ENCODE results near the gene TAOK2. TPM values are rescaled to one million over a fixed set of nuclear protein-coding genes. Genes with fewer than 3 reads are reported as not detected.

The TAOK2 gene
- total RNA-seq, 4 donors from 2014 or later, result 15.9 to 31.0 (median 22.1) TPM

- H3K36me3 ChIP-seq, result no peaks in the 10 kb centered on the region
- no peak for DNase-seq
Measured at GRCh38 chr16:29943846-29944799, 29.5 kb upstream of the TAOK2 start.

GRCh38 chr16:29947897-29948296 lies 25.8 kb upstream of the TAOK2 start:
- Histone ChIP-seq H3K4me3 (no peak overlapping the region), H3K9me3 (no peaks in the 10 kb centered on the region), H3K4me1 (no peaks in the 10 kb centered on the region), H3K27ac (no peak overlapping the region), H3K27me3 (no peaks in the 10 kb centered on the region), H3K36me3 (no peaks in the 10 kb centered on the region)
- intact Hi-C loops (cut with DNase I; ENCODE audit: low total_unique reads), result no loop called here
- ATAC-seq, result no peak
- no peak for DNase-seq
- in situ Hi-C loops (cut with MboI; ENCODE audit: low sequenced_read_pairs in 4 of 4), result no loop called here
- no peak for TF ChIP-seq CTCF (IDR thresholded peaks at IDR 0.05 in 4 of 5, conservative IDR thresholded peaks at IDR 0.05 in 1 of 5)
- no peak for TF ChIP-seq POLR2A (IDR thresholded peaks at IDR 0.05)

More at GRCh38 chr16:29943846-29944799, 29.5 kb upstream of the TAOK2 start:
- ATAC-seq, result peak; percentile 65 to 92
- H3K4me3 ChIP-seq, result no peak overlapping the region
- H3K27ac ChIP-seq, result no peak overlapping the region
- no peaks in the 10 kb centered on the region for H3K9me3 ChIP-seq
- in situ Hi-C loops (cut with MboI; ENCODE audit: low sequenced_read_pairs in 4 of 4) (no loop called here), intact Hi-C loops (cut with DNase I; ENCODE audit: low total_unique reads) (no loop called here)
- no peaks in the 10 kb centered on the region for H3K27me3 ChIP-seq
- no peaks in the 10 kb centered on the region for H3K4me1 ChIP-seq
- TF ChIP-seq POLR2A (IDR thresholded peaks at IDR 0.05) (no peak), CTCF (IDR thresholded peaks at IDR 0.05 in 4 of 5, conservative IDR thresholded peaks at IDR 0.05 in 1 of 5) (no peak)

GRCh38 chr16:29950806-29951461 lies 22.7 kb upstream of the TAOK2 start:
- H3K36me3 ChIP-seq, result no peaks in the 10 kb centered on the region
- no peak overlapping the region for H3K4me3 ChIP-seq
- intact Hi-C loops (cut with DNase I; ENCODE audit: low total_unique reads), result no loop called here
- no peaks in the 10 kb centered on the region for H3K27me3 ChIP-seq
- H3K27ac ChIP-seq, result no peak overlapping the region
- ATAC-seq (no peak), DNase-seq (no peak)
- H3K4me1 ChIP-seq, result no peaks in the 10 kb centered on the region
- in situ Hi-C loops (cut with MboI; ENCODE audit: low sequenced_read_pairs in 4 of 4), result no loop called here
- no peaks in the 10 kb centered on the region for H3K9me3 ChIP-seq
- no peak for TF ChIP-seq CTCF (IDR thresholded peaks at IDR 0.05 in 4 of 5, conservative IDR thresholded peaks at IDR 0.05 in 1 of 5)
- TF ChIP-seq POLR2A (IDR thresholded peaks at IDR 0.05), result no peak

GRCh38 chr16:29951625-29952365 lies 21.9 kb upstream of the TAOK2 start:
- in situ Hi-C loops (cut with MboI; ENCODE audit: low sequenced_read_pairs in 4 of 4), result no loop called here
- ATAC-seq (no peak), DNase-seq (no peak)
- Histone ChIP-seq H3K4me1 (no peaks in the 10 kb centered on the region), H3K27me3 (no peaks in the 10 kb centered on the region), H3K9me3 (no peaks in the 10 kb centered on the region), H3K36me3 (no peaks in the 10 kb centered on the region), H3K27ac (no peak overlapping the region), H3K4me3 (no peak overlapping the region)
- intact Hi-C loops (cut with DNase I; ENCODE audit: low total_unique reads), result no loop called here
- no peak for TF ChIP-seq CTCF (IDR thresholded peaks at IDR 0.05 in 4 of 5, conservative IDR thresholded peaks at IDR 0.05 in 1 of 5)
- TF ChIP-seq POLR2A (IDR thresholded peaks at IDR 0.05), result no peak

Measured in gastrocnemius medialis (tissue), 4 donors.